K562 (cell line): ENCODE measurements around the gene CLSTN1. TPM values are rescaled to one million over a fixed set of nuclear protein-coding genes. Genes with fewer than 3 reads are reported as not detected.

ENCODE experiments used
- ATAC-seq: fragments of 200-7000 bp; cut with Tn5 transposase; 3 replicates; pipeline ENCODE4 v1.9.1; 2020; ENCODE audit warnings: moderate library complexity
- BruUV-seq: library from RNA; stranded (reverse); fragments of 400-500 nt; replicated peaks from 2 replicates; lab custom pipeline; 2021; lab: Mats Ljungman, UMichigan
- CTCF ChIA-PET: fragments of 300-600 bp; formaldehyde crosslinking; extraction: SDS; loops from one replicate; lab custom pipeline; 2021; ENCODE audit warnings: low intra/inter-chr PET ratio; lab: Yijun Ruan, JAX
- POLR2A ChIA-PET: fragments of 300-600, 350-650 bp; sonication (Branson Sonifier 250); formaldehyde crosslinking; extraction: SDS; loops from one replicate; lab custom pipeline; 2021; ENCODE audit warnings: antibody characterized with exemption, inconsistent platforms; lab: Yijun Ruan, JAX
- DNase-seq, 4 experiments: peaks; one replicate each; pipeline versions ENCODE4 v3.0.0 to v3.0.0-alpha.2; 2011 to 2018; ENCODE audit warnings: low spot score in 3 of 4, mixed read lengths in 3 of 4; ENCODE audit errors: extremely low read depth in 1 of 4
- FAIRE-seq: peaks from 2 replicates; lab custom pipeline; 2011; peaks lifted over from hg19 to GRCh38; lab: Jason Lieb, UNC
- H2AFZ ChIP-seq: 2 replicates; pipeline ENCODE4 v1.6.0; 2011; ENCODE audit warnings: low read depth, low read length, control low read depth, inconsistent platforms
- H3K27ac ChIP-seq: fragments of 200-600 bp; 3 replicates; pipeline ENCODE4 v1.8.0; 2011; ENCODE audit warnings: low read depth, mild to moderate bottlenecking, control low read depth, inconsistent platforms, low read length, moderate library complexity, mixed read lengths; ENCODE audit errors: extremely low read depth
- H3K27me3 ChIP-seq, 2 experiments: fragments of 300-600 bp in 1 of 2; 2 replicates in 1 of 2; 3 replicates in 1 of 2; pipeline versions ENCODE4 v1.6.0 to v1.8.0; 2011; ENCODE audit warnings: inconsistent platforms in 2 of 2, low read length in 2 of 2, mild to moderate bottlenecking in 1 of 2, mixed read lengths in 1 of 2, moderate library complexity in 1 of 2; ENCODE audit not compliant: control insufficient read depth in 2 of 2, insufficient read depth in 2 of 2
- H3K36me3 ChIP-seq: fragments of 300-600 bp; 3 replicates; pipeline ENCODE4 v1.8.0; 2011; ENCODE audit warnings: mild to moderate bottlenecking, low read length, inconsistent platforms; ENCODE audit not compliant: control insufficient read depth, insufficient read depth
- H3K4me1 ChIP-seq, 2 experiments: fragments of 200-600 bp in 1 of 2; replicated peaks in 1 of 2; 2 replicates in 1 of 2; 3 replicates in 1 of 2; pipeline versions ENCODE4 v1.5.1 to v1.8.0; 2011; ENCODE audit warnings: inconsistent platforms in 2 of 2, low read length in 2 of 2, mild to moderate bottlenecking in 1 of 2, mixed read lengths in 1 of 2, moderate library complexity in 1 of 2; ENCODE audit not compliant: control insufficient read depth in 2 of 2, insufficient read depth in 2 of 2
- H3K4me2 ChIP-seq: 2 replicates; pipeline ENCODE4 v1.6.1; 2011; ENCODE audit warnings: low read length, control low read depth, inconsistent platforms, mixed read lengths; ENCODE audit not compliant: insufficient read depth
- H3K4me3 ChIP-seq: fragments of 200-600 bp; sonication (generic), shearing (Covaris generic); 2 replicates; pipeline ENCODE4 v1.5.1; 2016; ENCODE audit warnings: control low read depth, inconsistent platforms
- H3K79me2 ChIP-seq: fragments of 200-600 bp; 3 replicates; pipeline ENCODE4 v1.8.0; 2011; ENCODE audit warnings: low read length, inconsistent platforms; ENCODE audit not compliant: control insufficient read depth, insufficient read depth
- H3K9ac ChIP-seq, 2 experiments: 2 replicates each; pipeline versions ENCODE4 v1.6.0 to v1.6.1; 2011; ENCODE audit warnings: low read depth in 2 of 2, low read length in 2 of 2, control low read depth in 1 of 2, inconsistent platforms in 1 of 2, mild to moderate bottlenecking in 1 of 2, mixed read lengths in 1 of 2; ENCODE audit not compliant: insufficient read depth in 1 of 2
- H3K9me1 ChIP-seq: one replicate; pipeline ENCODE4 v1.6.0; 2011; ENCODE audit warnings: inconsistent platforms, mild to moderate bottlenecking, low read length, moderate library complexity; ENCODE audit not compliant: control insufficient read depth, insufficient read depth
- H3K9me3 ChIP-seq: replicated peaks from 2 replicates; pipeline ENCODE4 v1.5.1; 2011; ENCODE audit warnings: low read depth, low read length, inconsistent platforms; ENCODE audit not compliant: control insufficient read depth, insufficient read depth
- H4K20me1 ChIP-seq: replicated peaks from 2 replicates; pipeline ENCODE4 v1.6.1; 2011; ENCODE audit warnings: low read length, inconsistent platforms, mixed read lengths; ENCODE audit not compliant: control insufficient read depth, insufficient read depth
- ARID4B ChIP-seq: sonication (generic); formaldehyde crosslinking; IDR thresholded peaks from 2 replicates; pipeline ENCODE4 v1.8.0; 2022; ENCODE audit warnings: mild to moderate bottlenecking, missing genetic modification reagents
- CAMTA2 ChIP-seq: fragments of 250-450 bp; sonication (Bioruptor Pico); conservative IDR thresholded peaks from 2 replicates; pipeline ENCODE4 v1.5.1; 2022
- MAFK ChIP-seq: IDR thresholded peaks from 2 replicates; pipeline ENCODE4 v1.6.1; 2011; ENCODE audit warnings: low read length, improper control_type of control experiment
- NRF1 ChIP-seq, 2 experiments: fragments of 450-650 bp; IDR thresholded peaks in 1 of 2; conservative IDR thresholded peaks in 1 of 2; 2 replicates each; pipeline ENCODE4 v1.6.1; 2014; ENCODE audit warnings: mild to moderate bottlenecking in 2 of 2
- PHB2 ChIP-seq: fragments of 450-650 bp; IDR thresholded peaks from 2 replicates; pipeline ENCODE4 v1.6.1; 2017; ENCODE audit warnings: low read depth
- POLR3G ChIP-seq: IDR thresholded peaks from 2 replicates; pipeline ENCODE4 v1.6.1; 2011; ENCODE audit not compliant: insufficient read length, insufficient replicate concordance; ENCODE audit errors: extremely low read depth
- XRCC3 ChIP-seq: fragments of 450-650 bp; IDR thresholded peaks from 2 replicates; pipeline ENCODE4 v1.6.1; 2017; ENCODE audit warnings: mild to moderate bottlenecking, moderate library complexity
- ZNF121 ChIP-seq: sonication (generic); formaldehyde crosslinking; conservative IDR thresholded peaks from 2 replicates; pipeline ENCODE4 v1.8.0; 2022; ENCODE audit warnings: missing genetic modification reagents
- ZNF384 ChIP-seq: IDR thresholded peaks from 2 replicates; pipeline ENCODE4 v1.6.1; 2012; ENCODE audit warnings: low read depth, low read length, improper control_type of control experiment
- WGBS: fragments of 100-300 bp; shearing (Covaris generic); methylation state at CpG from one replicate; pipeline ENCODE4 v1.1.6; 2016; ENCODE audit warnings: low coverage, mixed read lengths; ENCODE audit not compliant: insufficient coverage; ENCODE audit errors: missing lambda C conversion rate; 5-methylcytosine and 5-hydroxymethylcytosine counted together
- in situ Hi-C: fragments of 300-500 bp; cut with MboI; formaldehyde crosslinking; loops from 4 replicates; pipeline ENCODE4 v1.15.0; 2018; ENCODE audit warnings: inconsistent platforms, mixed read lengths
- intact Hi-C: fragments of 100-400 bp; cut with micrococcal nuclease; formaldehyde crosslinking; loops from 2 replicates; pipeline ENCODE4 v1.14.2; 2022
- polyA plus RNA-seq, 8 experiments: library from polyadenylated mRNA; depleted of rRNA in 4 of 8; stranded (reverse) in 5 of 8; unstranded in 3 of 8; fragments of >200 nt; fragmentation: Nextera tagmentation in 2 of 8; fragmentation: Illumina TruSeq in 1 of 8; extraction: Ambion mirVana in 2 of 8; extraction: Trizol in 1 of 8; gene quantifications; 2 replicates each; pipeline versions ENCODE4 v1.2.1 to v1.2.3, GENCODE V29; 2011 to 2014; ENCODE audit warnings: inconsistent platforms in 1 of 8, missing spikeins in 1 of 8
- total RNA-seq, 7 experiments: library from RNA; depleted of rRNA in 6 of 7; stranded (reverse); fragments of >200 nt in 6 of 7; fragmentation: Illumina TruSeq in 2 of 7; extraction: Trizol in 2 of 7; gene quantifications; 2 replicates each; pipeline versions ENCODE4 v1.2.1 to v1.2.3, GENCODE V29; 2011 to 2021; ENCODE audit warnings: low replicate concordance in 1 of 7

Gene CLSTN1
- total and polyA plus RNA-seq, 9 of the 15 experiments (the other 6 are each of a cell fraction or from before 2014, with no cell fraction given): 1.1 to 32.5 (median 13.3) TPM

GRCh38 chr1:9814619-9815018 lies 9.1 kb downstream of the CLSTN1 start:
- no TSS peak for BruUV-seq
- Histone ChIP-seq H3K4me2 (no peak overlapping the region), H3K9me1 (no peaks in the 10 kb centered on the region), H3K36me3 (no peaks in the 10 kb centered on the region), H3K9ac (no peak overlapping the region), H3K27me3 (no peaks in the 10 kb centered on the region), H3K79me2 (no peaks in the 10 kb centered on the region), H3K27ac (no peak overlapping the region), H2AFZ (no peak overlapping the region), H4K20me1 (no peaks in the 10 kb centered on the region; the same call in 1 of the 2 replicates), H3K4me1 (no peaks in the 10 kb centered on the region), H3K9me3 (no peaks in the 10 kb centered on the region), H3K4me3 (no peak overlapping the region)
- CTCF ChIA-PET: no interaction called here
- FAIRE-seq (no peak), ATAC-seq (no peak), DNase-seq (no peak)
- intact Hi-C loops: no loop called here
- POLR2A ChIA-PET: interaction anchor here (0.6 to 0.7 kb wide), 2 partner anchors 9 to 13 kb away, joined by 3 to 4 read pairs; no protein-coding TSS in a partner anchor
- WGBS: 53% methylated on average over 6 of the region's 6 CpGs
- in situ Hi-C loops: no loop called here
- TF ChIP-seq CAMTA2 (CRISPR knock-in tag): no peak
- TF ChIP-seq ZNF121 (CRISPR knock-in tag): peak; percentile 71

GRCh38 chr1:9811239-9811966 lies 12.4 kb downstream of the CLSTN1 start:
- intact Hi-C loops (no loop called here), in situ Hi-C loops (no loop called here)
- Histone ChIP-seq H3K36me3 (no peaks in the 10 kb centered on the region), H3K27me3 (no peaks in the 10 kb centered on the region), H3K79me2 (no peaks in the 10 kb centered on the region), H3K4me1 (peaks cover 0 to 6% of the 10 kb centered on the region in 2 experiments; a peak in 1 of 5 replicates), H3K4me2 (no peak overlapping the region), H3K9me1 (no peaks in the 10 kb centered on the region), H3K4me3 (no peak overlapping the region), H3K9me3 (no peaks in the 10 kb centered on the region), H3K27ac (no peak overlapping the region), H4K20me1 (peaks cover 12% of the 10 kb centered on the region; the same call in 1 of the 2 replicates), H2AFZ (no peak overlapping the region), H3K9ac (no peak overlapping the region)
- 57% methylated on average over 6 of the region's 6 CpGs for WGBS
- ChIA-PET POLR2A (interaction anchor here (0.9 kb wide), 1 partner anchor 9 kb away, joined by 4 read pairs; no protein-coding TSS in a partner anchor), CTCF (no interaction called here)
- ATAC-seq (no peak), DNase-seq (no peak), FAIRE-seq (no peak)
- BruUV-seq: no TSS peak
- TF ChIP-seq POLR3G (no peak), ZNF384 (no peak), PHB2 (no peak), XRCC3 (no peak), NRF1 (conservative IDR thresholded peaks at IDR 0.05 in 1 of 2, IDR thresholded peaks at IDR 0.05 in 1 of 2) (no peak), ARID4B (no peak), MAFK (no peak)
